Inferior parietal cortex (tissue), 1 donor: ENCODE data around the gene PDLIM5.
"Not testable (repeated sequence)": the region's sequence is repeated elsewhere in the genome, so short reads cannot be mapped to it uniquely, and the experiment has no call there.

Experiments
- DNase-seq: peaks from one replicate; pipeline ENCODE4 v3.0.0-alpha.2; 2016; ENCODE audit errors: extremely low spot score

Gene PDLIM5

GRCh38 chr4:94649381-94650133 lies 197.8 kb downstream of the PDLIM5 start:
- no peak for DNase-seq

GRCh38 chr4:94650134-94650495 lies 198.4 kb downstream of the PDLIM5 start:
- no peak for DNase-seq

GRCh38 chr4:94650690-94651089 lies 198.9 kb downstream of the PDLIM5 start:
- no peak for DNase-seq

GRCh38 chr4:94653095-94653649 lies 201.4 kb downstream of the PDLIM5 start:
- no peak for DNase-seq

GRCh38 chr4:94653984-94654609 lies 202.4 kb downstream of the PDLIM5 start:
- no peak for DNase-seq

- DNase-seq, result no peak
These were observed 203.0 kb downstream of the PDLIM5 start for GRCh38 chr4:94654714-94655113.

- no peak for DNase-seq
These were observed 208.9 kb downstream of the PDLIM5 start for GRCh38 chr4:94660614-94661013.

- DNase-seq, result not testable (repeated sequence)
These were observed 213.3 kb downstream of the PDLIM5 start for GRCh38 chr4:94665021-94665420.

- DNase-seq, result no peak
These were observed 214.0 kb downstream of the PDLIM5 start for GRCh38 chr4:94665500-94666404.

GRCh38 chr4:94668724-94669123 lies 217.0 kb downstream of the PDLIM5 start:
- DNase-seq, result no peak

- no peak for DNase-seq
These were observed 218.2 kb downstream of the PDLIM5 start for GRCh38 chr4:94669672-94670664.

GRCh38 chr4:94671113-94671512 lies 219.4 kb downstream of the PDLIM5 start:
- DNase-seq, result no peak

GRCh38 chr4:94673961-94674360 lies 222.2 kb downstream of the PDLIM5 start:
- DNase-seq, result no peak

GRCh38 chr4:94676970-94677369 lies 225.2 kb downstream of the PDLIM5 start:
- no peak for DNase-seq

- DNase-seq, result no peak
These were observed 227.2 kb downstream of the PDLIM5 start for GRCh38 chr4:94678896-94679295.

- DNase-seq, result no peak
These were observed 228.6 kb downstream of the PDLIM5 start for GRCh38 chr4:94680176-94680862.

GRCh38 chr4:94686086-94686485 lies 234.3 kb downstream of the PDLIM5 start:
- DNase-seq, result no peak

GRCh38 chr4:94689155-94689860 lies 237.6 kb downstream of the PDLIM5 start:
- DNase-seq, result no peak

- no peak for DNase-seq
These were observed 239.1 kb downstream of the PDLIM5 start for GRCh38 chr4:94690851-94691254.

GRCh38 chr4:94691552-94691951 lies 239.8 kb downstream of the PDLIM5 start:
- no peak for DNase-seq
